H1 (cell line): ENCODE measurements around the gene TYW1B. TPM values are rescaled to one million over a fixed set of nuclear protein-coding genes. Genes with fewer than 3 reads are reported as not detected.

Experiments used
- CTCF ChIA-PET: fragments of 300-600 bp; sonication (Branson Sonifier 250); formaldehyde crosslinking; loops from one replicate; lab custom pipeline; 2021; ENCODE audit not compliant: partially characterized antibody; lab: Charles Lee
- POLR2A ChIA-PET: fragments of 300-600 bp; sonication (Branson Sonifier 250); formaldehyde crosslinking; loops from one replicate; lab custom pipeline; 2021; ENCODE audit warnings: inconsistent platforms; ENCODE audit not compliant: partially characterized antibody; lab: Charles Lee
- DNase-seq, 2 experiments: peaks; one replicate each; pipeline versions ENCODE4 v3.0.0 to v3.0.0-alpha.2; 2010 to 2022; ENCODE audit warnings: low spot score in 2 of 2, low read depth in 1 of 2, mixed read lengths in 1 of 2
- FAIRE-seq: peaks from 2 replicates; lab custom pipeline; 2011; peaks lifted over from hg19 to GRCh38; lab: Jason Lieb, UNC
- H2AFZ ChIP-seq: 2 replicates; pipeline ENCODE4 v1.8.1; 2012; ENCODE audit warnings: low read length, inconsistent platforms
- H2AK5ac ChIP-seq: 2 replicates; pipeline ENCODE4 v1.6.1; 2013; ENCODE audit warnings: low read depth, low read length
- H2BK120ac ChIP-seq: replicated peaks from 2 replicates; pipeline ENCODE3; 2013; ENCODE audit warnings: low read depth, low read length, inconsistent platforms
- H2BK12ac ChIP-seq: 2 replicates; pipeline ENCODE4 v1.6.1; 2013; ENCODE audit warnings: low read depth, low read length
- H2BK15ac ChIP-seq: 2 replicates; pipeline ENCODE4 v1.6.1; 2013; ENCODE audit warnings: low read length
- H2BK20ac ChIP-seq: 2 replicates; pipeline ENCODE4 v1.6.1; 2013; ENCODE audit warnings: low read length
- H2BK5ac ChIP-seq: 2 replicates; pipeline ENCODE4 v1.6.1; 2013; ENCODE audit warnings: low read depth, low read length
- H3K14ac ChIP-seq: 2 replicates; pipeline ENCODE4 v1.6.1; 2013; ENCODE audit warnings: inconsistent platforms; ENCODE audit not compliant: insufficient read length
- H3K18ac ChIP-seq: 2 replicates; pipeline ENCODE4 v1.6.1; 2013; ENCODE audit warnings: low read length; ENCODE audit errors: extremely low read depth
- H3K23ac ChIP-seq: 2 replicates; pipeline ENCODE4 v1.6.1; 2013; ENCODE audit warnings: inconsistent platforms; ENCODE audit not compliant: insufficient read length
- H3K23me2 ChIP-seq: 2 replicates; pipeline ENCODE4 v1.6.1; 2013; ENCODE audit warnings: low read depth, low read length
- H3K27ac ChIP-seq: 2 replicates; pipeline ENCODE4 v1.6.1; 2011; ENCODE audit warnings: low read depth, low read length, inconsistent platforms
- H3K27me3 ChIP-seq, 4 experiments: replicated peaks in 1 of 4; 1 replicate in 1 of 4; 2 replicates in 3 of 4; pipeline versions ENCODE4 v1.6.1 to v1.8.1; 2011 to 2013; ENCODE audit warnings: low read length in 3 of 4, mild to moderate bottlenecking in 3 of 4, inconsistent platforms in 2 of 4, mixed read lengths in 2 of 4, moderate library complexity in 1 of 4; ENCODE audit not compliant: control insufficient read depth in 3 of 4, insufficient read depth in 3 of 4; ENCODE audit errors: extremely low read depth in 1 of 4
- H3K36me3 ChIP-seq, 4 experiments: 2 replicates each; pipeline versions ENCODE4 v1.6.1 to v1.8.1; 2011 to 2013; ENCODE audit warnings: mild to moderate bottlenecking in 4 of 4, low read length in 3 of 4, moderate library complexity in 2 of 4, control low read depth in 1 of 4, inconsistent platforms in 1 of 4; ENCODE audit not compliant: insufficient read depth in 4 of 4, control insufficient read depth in 2 of 4
- H3K4ac ChIP-seq: replicated peaks from 2 replicates; pipeline ENCODE3; 2013; ENCODE audit warnings: low read length, low read depth, mixed read lengths, inconsistent platforms; ENCODE audit not compliant: insufficient read length
- H3K4me1 ChIP-seq, 4 experiments: replicated peaks in 1 of 4; 1 replicate in 1 of 4; 2 replicates in 3 of 4; pipeline versions ENCODE4 v1.6.1 to v1.8.1; 2011 to 2013; ENCODE audit warnings: low read length in 3 of 4, inconsistent platforms in 2 of 4, mixed read lengths in 1 of 4; ENCODE audit not compliant: insufficient read depth in 4 of 4, control insufficient read depth in 3 of 4
- H3K4me2 ChIP-seq, 2 experiments: 2 replicates each; pipeline versions ENCODE4 v1.6.1 to v1.8.1; 2011 to 2013; ENCODE audit warnings: low read depth in 2 of 2, low read length in 2 of 2, control low read depth in 1 of 2, inconsistent platforms in 1 of 2, mild to moderate bottlenecking in 1 of 2; ENCODE audit not compliant: insufficient read depth in 1 of 2
- H3K4me3 ChIP-seq, 4 experiments: fragments of 200-600, 300-600 bp in 1 of 4; sonication (generic), shearing (Covaris generic), sonication (Bioruptor Twin) in 1 of 4; 2 replicates each; pipeline versions ENCODE4 v1.5.1 to v1.8.1; 2011 to 2016; ENCODE audit warnings: low read length in 4 of 4, low read depth in 3 of 4, control low read depth in 2 of 4, inconsistent platforms in 2 of 4, mild to moderate bottlenecking in 2 of 4, mixed read lengths in 1 of 4, moderate library complexity in 1 of 4; ENCODE audit not compliant: insufficient read depth in 2 of 4; ENCODE audit errors: extremely low read depth in 1 of 4
- H3K56ac ChIP-seq: replicated peaks from 2 replicates; pipeline ENCODE3; 2013; ENCODE audit warnings: low read depth, mild to moderate bottlenecking, mixed read lengths, low read length, inconsistent platforms; ENCODE audit not compliant: insufficient read length
- H3K79me1 ChIP-seq: 2 replicates; pipeline ENCODE4 v1.6.1; 2013; ENCODE audit warnings: low read depth, low read length, control low read depth
- H3K79me2 ChIP-seq, 2 experiments: 2 replicates each; pipeline versions ENCODE4 v1.6.1 to v1.8.1; 2012 to 2013; ENCODE audit warnings: low read length in 2 of 2, mild to moderate bottlenecking in 2 of 2, inconsistent platforms in 1 of 2; ENCODE audit not compliant: insufficient read depth in 2 of 2, control insufficient read depth in 1 of 2
- H3K9ac ChIP-seq, 4 experiments: replicated peaks in 1 of 4; 1 replicate in 1 of 4; 2 replicates in 3 of 4; pipeline versions ENCODE4 v1.6.1 to v1.8.1; 2011 to 2013; ENCODE audit warnings: low read depth in 3 of 4, low read length in 3 of 4, control low read depth in 2 of 4, mild to moderate bottlenecking in 2 of 4, moderate library complexity in 2 of 4, inconsistent platforms in 1 of 4; ENCODE audit errors: extremely low read depth in 1 of 4
- H3K9me3 ChIP-seq, 2 experiments: 2 replicates each; pipeline versions ENCODE4 v1.6.1 to v1.8.1; 2012 to 2013; ENCODE audit warnings: mild to moderate bottlenecking in 2 of 2, moderate library complexity in 2 of 2, control low read depth in 1 of 2, inconsistent platforms in 1 of 2, low read depth in 1 of 2, low read length in 1 of 2, mixed read lengths in 1 of 2; ENCODE audit not compliant: insufficient read depth in 2 of 2
- H4K20me1 ChIP-seq, 2 experiments: replicated peaks in 1 of 2; 2 replicates each; pipeline versions ENCODE3 to v1.8.1; 2011 to 2013; ENCODE audit warnings: inconsistent platforms in 2 of 2, low read length in 2 of 2, mild to moderate bottlenecking in 1 of 2; ENCODE audit not compliant: insufficient read depth in 2 of 2, control insufficient read depth in 1 of 2
- H4K5ac ChIP-seq: 2 replicates; pipeline ENCODE4 v1.6.1; 2013; ENCODE audit warnings: low read length, low read depth, mixed read lengths, inconsistent platforms; ENCODE audit not compliant: insufficient read length
- H4K8ac ChIP-seq: 2 replicates; pipeline ENCODE4 v1.8.0; 2013; ENCODE audit warnings: mild to moderate bottlenecking, moderate library complexity, low read length, inconsistent platforms; ENCODE audit not compliant: insufficient read depth; ENCODE audit errors: extremely low read depth
- H4K91ac ChIP-seq: replicated peaks from 2 replicates; pipeline ENCODE3; 2013; ENCODE audit warnings: low read length, mixed read lengths, inconsistent platforms; ENCODE audit not compliant: insufficient read length
- EP300 ChIP-seq, 2 experiments: IDR thresholded peaks; 1 replicate in 1 of 2; 2 replicates in 1 of 2; pipeline ENCODE4 v1.6.1; 2011 to 2012; ENCODE audit warnings: low read depth in 2 of 2, low read length in 2 of 2, mild to moderate bottlenecking in 2 of 2, borderline replicate concordance in 1 of 2, inconsistent platforms in 1 of 2, moderate library complexity in 1 of 2
- HDAC2 ChIP-seq, 2 experiments: fragments of 300-600 bp in 1 of 2; sonication (generic) in 1 of 2; IDR thresholded peaks; 2 replicates each; pipeline ENCODE4 v1.6.1; 2011 to 2012; ENCODE audit warnings: low read depth in 2 of 2, low read length in 2 of 2, mild to moderate bottlenecking in 2 of 2, moderate library complexity in 2 of 2, borderline replicate concordance in 1 of 2, inconsistent platforms in 1 of 2
- KDM1A ChIP-seq: fragments of 200-600, 300-600 bp; sonication (generic); IDR thresholded peaks from 2 replicates; pipeline ENCODE4 v1.7.1; 2016; ENCODE audit warnings: mild to moderate bottlenecking, low read length, borderline replicate concordance
- TAF1 ChIP-seq: IDR thresholded peaks from 2 replicates; pipeline ENCODE4 v1.6.1; 2011; ENCODE audit warnings: mild to moderate bottlenecking, low read depth, low read length
- WGBS, 2 experiments: shearing (Covaris generic) in 1 of 2; methylation state at CpG; one replicate each; pipeline versions ENCODE4 v1.1.6 to v1.1.7; 2013 to 2015; ENCODE audit warnings: low lambda C conversion rate in 2 of 2, mixed read lengths in 2 of 2, inconsistent platforms in 1 of 2, low coverage in 1 of 2, missing lambda C conversion rate in 1 of 2; ENCODE audit not compliant: insufficient replicate concordance in 2 of 2, insufficient coverage in 1 of 2, insufficient read length in 1 of 2; ENCODE audit errors: extremely low coverage in 1 of 2, missing lambda C conversion rate in 1 of 2; 5-methylcytosine and 5-hydroxymethylcytosine counted together
- polyA plus RNA-seq, 7 experiments: library from polyadenylated mRNA; depleted of rRNA in 3 of 7; stranded (reverse) in 5 of 7; unstranded in 2 of 7; fragments of >200 nt in 5 of 7; fragments of 200-250 nt in 2 of 7; gene quantifications; 1 replicate in 5 of 7; 2 replicates in 1 of 7; 4 replicates in 1 of 7; pipeline versions ENCODE4 v1.2.1 to v1.2.3, GENCODE V29; 2011 to 2013; ENCODE audit warnings: missing spikeins in 2 of 7, mixed read lengths in 2 of 7
- total RNA-seq: library from RNA; stranded (reverse); fragmentation: NEBNext Ultra II Directional; extraction: Animal tissue kit (Norgen Biotek cat#: 25700); gene quantifications from 2 replicates; pipeline ENCODE4 v1.2.1, GENCODE V29; 2021
- TF ChIP-seq, protein P1 (sequence below), 3 experiments: IDR thresholded peaks; 1 replicate in 2 of 3; 2 replicates in 1 of 3; pipeline versions ENCODE4 v1.5.1 to v1.6.1; 2011; ENCODE audit warnings: low read length in 3 of 3, mild to moderate bottlenecking in 3 of 3, inconsistent platforms in 2 of 3, low read depth in 1 of 3, moderate library complexity in 1 of 3; ENCODE audit not compliant: insufficient read depth in 1 of 3; ENCODE audit errors: control extremely low read depth in 1 of 3

TYW1B gene
- total and polyA plus RNA-seq, 2 of the 8 experiments (the other 6 are each of a cell fraction or from before 2014, with no cell fraction given) = 6.8 to 12.6 TPM

GRCh38 chr7:72781631-72782030 lies 46.4 kb downstream of the TYW1B start:
- H3K27me3 ChIP-seq = no peaks in the 10 kb centered on the region
- ChIA-PET CTCF (no interaction called here), POLR2A (no interaction called here)
- no peak overlapping the region for H3K4me2 ChIP-seq
- H3K4me3 ChIP-seq = no peak overlapping the region
- 0 out of 2 replicates have a peak, but pooled peaks cover 2% of the 10 kb centered on the region for H3K23me2 ChIP-seq
- H4K8ac ChIP-seq = no peak overlapping the region
- DNase-seq (no peak), FAIRE-seq (no peak)
- no peak overlapping the region for H2BK5ac ChIP-seq
- no peaks in the 10 kb centered on the region for H3K4me1 ChIP-seq
- no peaks in the 10 kb centered on the region for H3K79me1 ChIP-seq
- H2BK15ac ChIP-seq = no peak overlapping the region
- no peak overlapping the region for H2BK12ac ChIP-seq
- H3K23ac ChIP-seq = no peak overlapping the region
- TF ChIP-seq HDAC2 (IDR thresholded peaks at IDR 0.05; ENCODE audit: borderline replicate concordance in 1 of 2, low read depth in 2 of 2, low read length in 2 of 2) (no peak), EP300 (IDR thresholded peaks at IDR 0.05; ENCODE audit: borderline replicate concordance in 1 of 2, low read depth in 2 of 2, low read length in 2 of 2) (no peak), TAF1 (no peak), KDM1A (no peak)
- TF ChIP-seq, protein P1, sequence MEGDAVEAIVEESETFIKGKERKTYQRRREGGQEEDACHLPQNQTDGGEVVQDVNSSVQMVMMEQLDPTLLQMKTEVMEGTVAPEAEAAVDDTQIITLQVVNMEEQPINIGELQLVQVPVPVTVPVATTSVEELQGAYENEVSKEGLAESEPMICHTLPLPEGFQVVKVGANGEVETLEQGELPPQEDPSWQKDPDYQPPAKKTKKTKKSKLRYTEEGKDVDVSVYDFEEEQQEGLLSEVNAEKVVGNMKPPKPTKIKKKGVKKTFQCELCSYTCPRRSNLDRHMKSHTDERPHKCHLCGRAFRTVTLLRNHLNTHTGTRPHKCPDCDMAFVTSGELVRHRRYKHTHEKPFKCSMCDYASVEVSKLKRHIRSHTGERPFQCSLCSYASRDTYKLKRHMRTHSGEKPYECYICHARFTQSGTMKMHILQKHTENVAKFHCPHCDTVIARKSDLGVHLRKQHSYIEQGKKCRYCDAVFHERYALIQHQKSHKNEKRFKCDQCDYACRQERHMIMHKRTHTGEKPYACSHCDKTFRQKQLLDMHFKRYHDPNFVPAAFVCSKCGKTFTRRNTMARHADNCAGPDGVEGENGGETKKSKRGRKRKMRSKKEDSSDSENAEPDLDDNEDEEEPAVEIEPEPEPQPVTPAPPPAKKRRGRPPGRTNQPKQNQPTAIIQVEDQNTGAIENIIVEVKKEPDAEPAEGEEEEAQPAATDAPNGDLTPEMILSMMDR (IDR thresholded peaks at IDR 0.05; ENCODE audit: control extremely low read depth in 1 of 3, insufficient read depth in 1 of 3, low read depth in 1 of 3, low read length in 3 of 3) = no peak
- H4K20me1 ChIP-seq = no peaks in the 10 kb centered on the region
- no peak overlapping the region for H2AK5ac ChIP-seq
- 96% methylated on average over 6 of the region's 6 CpGs; no CpG with 5 or more reads in 1 of the 2 experiments for WGBS, 2 experiments
- H4K5ac ChIP-seq = no peak overlapping the region
- H3K9me3 ChIP-seq = no peaks in the 10 kb centered on the region
- no peaks in the 10 kb centered on the region for H3K79me2 ChIP-seq
- no peak overlapping the region for H3K27ac ChIP-seq
- no peak overlapping the region for H4K91ac ChIP-seq
- H3K56ac ChIP-seq = no peak overlapping the region
- no peak overlapping the region for H3K4ac ChIP-seq
- H2AFZ ChIP-seq = no peak overlapping the region
- no peak overlapping the region for H2BK120ac ChIP-seq
- no peak overlapping the region for H3K14ac ChIP-seq
- H2BK20ac ChIP-seq = no peak overlapping the region
- no peak overlapping the region for H3K18ac ChIP-seq
- H3K36me3 ChIP-seq = no peaks in the 10 kb centered on the region; a peak in 1 of 8 replicates
- H3K9ac ChIP-seq = no peak overlapping the region
